Measurements from ENCODE around the gene ZDHHC22.

Gene ZDHHC22

DNA sequence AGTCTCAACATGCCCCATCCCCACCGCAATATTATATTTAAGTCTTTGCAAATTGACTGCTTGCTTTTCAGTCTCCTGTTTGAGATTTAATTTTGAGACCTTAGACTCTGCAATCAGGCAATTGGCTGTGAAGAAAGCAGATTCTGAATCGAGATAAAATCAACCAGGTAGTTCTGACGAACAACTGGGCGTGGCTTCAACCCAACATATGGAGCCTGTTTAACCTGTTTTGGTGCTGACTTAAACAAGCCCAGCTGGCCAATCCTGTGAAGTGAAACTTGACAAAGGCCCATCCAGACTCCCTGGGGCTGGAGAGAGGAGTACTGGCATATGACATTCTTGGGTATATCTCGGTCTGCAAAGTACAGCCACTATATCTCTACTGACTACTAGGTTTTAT, 53.4 kb downstream of the ZDHHC22 start:
- Histone ChIP-seq H3K36me3 (ENCODE audit: control insufficient read depth in 2 of 2, insufficient read depth in 1 of 2, low read length in 2 of 2) (no peaks in the 10 kb centered on the region), H3K4me3 (ENCODE audit: low read depth, low read length) (no peak overlapping the region), H3K27ac (ENCODE audit: extremely low read depth, low read depth, low read length) (no peak overlapping the region), H3K9me3 (ENCODE audit: control insufficient read depth, insufficient read depth, low read depth, low read length) (no peaks in the 10 kb centered on the region), H3K4me1 (ENCODE audit: control insufficient read depth, insufficient read depth, low read length) (no peaks in the 10 kb centered on the region; the same call in 1 of the 2 replicates)
- ChIA-PET POLR2A (no interaction called here), CTCF (interaction anchor here (1.0 to 3.8 kb wide), 3 partner anchors 9 to 212 kb away, joined by 3 to 24 read pairs (median 4); no protein-coding TSS in a partner anchor)
- TF ChIP-seq ZNF785 (tag by site-specific recombination; IDR thresholded peaks at IDR 0.05) (no peak), BCL11A (tag by site-specific recombination; IDR thresholded peaks at IDR 0.05; ENCODE audit: low read depth) (no peak), TRIM28 (IDR thresholded peaks at IDR 0.05; ENCODE audit: borderline replicate concordance, low read length) (no peak), ZNF558 (tag by site-specific recombination; IDR thresholded peaks at IDR 0.05) (no peak), TCF7L2 (IDR thresholded peaks at IDR 0.05; ENCODE audit: borderline replicate concordance, low read depth, low read length) (no peak), SP3 (tag by site-specific recombination; IDR thresholded peaks at IDR 0.05) (no peak), ZBTB21 (tag by site-specific recombination; IDR thresholded peaks at IDR 0.05) (no peak), ZXDB (tag by site-specific recombination; IDR thresholded peaks at IDR 0.05) (no peak), ZNF350 (tag by site-specific recombination; IDR thresholded peaks at IDR 0.05) (no peak), ZFP3 (tag by site-specific recombination; IDR thresholded peaks at IDR 0.05; ENCODE audit: low read depth) (no peak), ZNF792 (tag by site-specific recombination; IDR thresholded peaks at IDR 0.05) (no peak), ZNF624 (tag by site-specific recombination; IDR thresholded peaks at IDR 0.05) (no peak)
- TF ChIP-seq, protein P1, sequence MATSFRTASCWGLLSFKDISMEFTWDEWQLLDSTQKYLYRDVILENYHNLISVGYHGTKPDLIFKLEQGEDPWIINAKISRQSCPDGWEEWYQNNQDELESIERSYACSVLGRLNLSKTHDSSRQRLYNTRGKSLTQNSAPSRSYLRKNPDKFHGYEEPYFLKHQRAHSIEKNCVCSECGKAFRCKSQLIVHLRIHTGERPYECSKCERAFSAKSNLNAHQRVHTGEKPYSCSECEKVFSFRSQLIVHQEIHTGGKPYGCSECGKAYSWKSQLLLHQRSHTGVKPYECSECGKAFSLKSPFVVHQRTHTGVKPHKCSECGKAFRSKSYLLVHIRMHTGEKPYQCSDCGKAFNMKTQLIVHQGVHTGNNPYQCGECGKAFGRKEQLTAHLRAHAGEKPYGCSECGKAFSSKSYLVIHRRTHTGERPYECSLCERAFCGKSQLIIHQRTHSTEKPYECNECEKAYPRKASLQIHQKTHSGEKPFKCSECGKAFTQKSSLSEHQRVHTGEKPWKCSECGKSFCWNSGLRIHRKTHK (tag by site-specific recombination; IDR thresholded peaks at IDR 0.05) = no peak
- TF ChIP-seq, protein P2, sequence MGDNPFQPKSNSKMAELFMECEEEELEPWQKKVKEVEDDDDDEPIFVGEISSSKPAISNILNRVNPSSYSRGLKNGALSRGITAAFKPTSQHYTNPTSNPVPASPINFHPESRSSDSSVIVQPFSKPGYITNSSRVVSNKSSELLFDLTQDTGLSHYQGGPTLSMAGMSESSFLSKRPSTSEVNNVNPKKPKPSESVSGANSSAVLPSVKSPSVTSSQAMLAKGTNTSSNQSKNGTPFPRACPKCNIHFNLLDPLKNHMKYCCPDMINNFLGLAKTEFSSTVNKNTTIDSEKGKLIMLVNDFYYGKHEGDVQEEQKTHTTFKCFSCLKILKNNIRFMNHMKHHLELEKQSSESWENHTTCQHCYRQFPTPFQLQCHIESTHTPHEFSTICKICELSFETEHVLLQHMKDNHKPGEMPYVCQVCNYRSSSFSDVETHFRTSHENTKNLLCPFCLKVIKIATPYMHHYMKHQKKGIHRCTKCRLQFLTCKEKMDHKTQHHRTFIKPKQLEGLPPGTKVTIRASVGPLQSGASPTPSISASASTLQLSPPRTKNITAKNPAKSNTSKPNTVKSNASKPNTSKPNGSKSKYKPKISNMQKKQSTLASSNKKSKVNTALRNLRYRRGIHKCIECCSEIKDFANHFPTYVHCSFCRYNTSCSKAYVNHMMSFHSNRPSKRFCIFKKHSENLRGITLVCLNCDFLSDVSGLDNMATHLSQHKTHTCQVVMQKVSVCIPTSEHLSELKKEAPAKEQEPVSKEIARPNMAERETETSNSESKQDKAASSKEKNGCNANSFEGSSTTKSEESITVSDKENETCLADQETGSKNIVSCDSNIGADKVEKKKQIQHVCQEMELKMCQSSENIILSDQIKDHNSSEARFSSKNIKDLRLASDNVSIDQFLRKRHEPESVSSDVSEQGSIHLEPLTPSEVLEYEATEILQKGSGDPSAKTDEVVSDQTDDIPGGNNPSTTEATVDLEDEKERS (tag by site-specific recombination; IDR thresholded peaks at IDR 0.05) = no peak
- TF ChIP-seq, protein P3, sequence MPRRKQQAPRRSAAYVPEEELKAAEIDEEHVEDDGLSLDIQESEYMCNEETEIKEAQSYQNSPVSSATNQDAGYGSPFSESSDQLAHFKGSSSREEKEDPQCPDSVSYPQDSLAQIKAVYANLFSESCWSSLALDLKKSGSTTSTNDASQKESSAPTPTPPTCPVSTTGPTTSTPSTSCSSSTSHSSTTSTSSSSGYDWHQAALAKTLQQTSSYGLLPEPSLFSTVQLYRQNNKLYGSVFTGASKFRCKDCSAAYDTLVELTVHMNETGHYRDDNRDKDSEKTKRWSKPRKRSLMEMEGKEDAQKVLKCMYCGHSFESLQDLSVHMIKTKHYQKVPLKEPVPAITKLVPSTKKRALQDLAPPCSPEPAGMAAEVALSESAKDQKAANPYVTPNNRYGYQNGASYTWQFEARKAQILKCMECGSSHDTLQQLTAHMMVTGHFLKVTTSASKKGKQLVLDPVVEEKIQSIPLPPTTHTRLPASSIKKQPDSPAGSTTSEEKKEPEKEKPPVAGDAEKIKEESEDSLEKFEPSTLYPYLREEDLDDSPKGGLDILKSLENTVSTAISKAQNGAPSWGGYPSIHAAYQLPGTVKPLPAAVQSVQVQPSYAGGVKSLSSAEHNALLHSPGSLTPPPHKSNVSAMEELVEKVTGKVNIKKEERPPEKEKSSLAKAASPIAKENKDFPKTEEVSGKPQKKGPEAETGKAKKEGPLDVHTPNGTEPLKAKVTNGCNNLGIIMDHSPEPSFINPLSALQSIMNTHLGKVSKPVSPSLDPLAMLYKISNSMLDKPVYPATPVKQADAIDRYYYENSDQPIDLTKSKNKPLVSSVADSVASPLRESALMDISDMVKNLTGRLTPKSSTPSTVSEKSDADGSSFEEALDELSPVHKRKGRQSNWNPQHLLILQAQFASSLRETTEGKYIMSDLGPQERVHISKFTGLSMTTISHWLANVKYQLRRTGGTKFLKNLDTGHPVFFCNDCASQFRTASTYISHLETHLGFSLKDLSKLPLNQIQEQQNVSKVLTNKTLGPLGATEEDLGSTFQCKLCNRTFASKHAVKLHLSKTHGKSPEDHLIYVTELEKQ (tag by site-specific recombination; IDR thresholded peaks at IDR 0.05; ENCODE audit: borderline replicate concordance) = no peak
- TF ChIP-seq, protein P4, sequence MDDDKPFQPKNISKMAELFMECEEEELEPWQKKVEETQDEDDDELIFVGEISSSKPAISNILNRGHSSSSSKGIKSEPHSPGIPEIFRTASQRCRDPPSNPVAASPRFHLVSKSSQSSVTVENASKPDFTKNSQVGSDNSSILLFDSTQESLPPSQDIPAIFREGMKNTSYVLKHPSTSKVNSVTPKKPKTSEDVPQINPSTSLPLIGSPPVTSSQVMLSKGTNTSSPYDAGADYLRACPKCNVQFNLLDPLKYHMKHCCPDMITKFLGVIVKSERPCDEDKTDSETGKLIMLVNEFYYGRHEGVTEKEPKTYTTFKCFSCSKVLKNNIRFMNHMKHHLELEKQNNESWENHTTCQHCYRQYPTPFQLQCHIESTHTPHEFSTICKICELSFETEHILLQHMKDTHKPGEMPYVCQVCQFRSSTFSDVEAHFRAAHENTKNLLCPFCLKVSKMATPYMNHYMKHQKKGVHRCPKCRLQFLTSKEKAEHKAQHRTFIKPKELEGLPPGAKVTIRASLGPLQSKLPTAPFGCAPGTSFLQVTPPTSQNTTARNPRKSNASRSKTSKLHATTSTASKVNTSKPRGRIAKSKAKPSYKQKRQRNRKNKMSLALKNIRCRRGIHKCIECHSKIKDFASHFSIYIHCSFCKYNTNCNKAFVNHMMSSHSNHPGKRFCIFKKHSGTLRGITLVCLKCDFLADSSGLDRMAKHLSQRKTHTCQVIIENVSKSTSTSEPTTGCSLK (tag by site-specific recombination; IDR thresholded peaks at IDR 0.05) = no peak
- TF ChIP-seq, protein P5, sequence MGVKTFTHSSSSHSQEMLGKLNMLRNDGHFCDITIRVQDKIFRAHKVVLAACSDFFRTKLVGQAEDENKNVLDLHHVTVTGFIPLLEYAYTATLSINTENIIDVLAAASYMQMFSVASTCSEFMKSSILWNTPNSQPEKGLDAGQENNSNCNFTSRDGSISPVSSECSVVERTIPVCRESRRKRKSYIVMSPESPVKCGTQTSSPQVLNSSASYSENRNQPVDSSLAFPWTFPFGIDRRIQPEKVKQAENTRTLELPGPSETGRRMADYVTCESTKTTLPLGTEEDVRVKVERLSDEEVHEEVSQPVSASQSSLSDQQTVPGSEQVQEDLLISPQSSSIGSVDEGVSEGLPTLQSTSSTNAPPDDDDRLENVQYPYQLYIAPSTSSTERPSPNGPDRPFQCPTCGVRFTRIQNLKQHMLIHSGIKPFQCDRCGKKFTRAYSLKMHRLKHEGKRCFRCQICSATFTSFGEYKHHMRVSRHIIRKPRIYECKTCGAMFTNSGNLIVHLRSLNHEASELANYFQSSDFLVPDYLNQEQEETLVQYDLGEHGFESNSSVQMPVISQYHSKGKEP (tag by site-specific recombination; IDR thresholded peaks at IDR 0.05) = no peak
- TF ChIP-seq, protein P6, sequence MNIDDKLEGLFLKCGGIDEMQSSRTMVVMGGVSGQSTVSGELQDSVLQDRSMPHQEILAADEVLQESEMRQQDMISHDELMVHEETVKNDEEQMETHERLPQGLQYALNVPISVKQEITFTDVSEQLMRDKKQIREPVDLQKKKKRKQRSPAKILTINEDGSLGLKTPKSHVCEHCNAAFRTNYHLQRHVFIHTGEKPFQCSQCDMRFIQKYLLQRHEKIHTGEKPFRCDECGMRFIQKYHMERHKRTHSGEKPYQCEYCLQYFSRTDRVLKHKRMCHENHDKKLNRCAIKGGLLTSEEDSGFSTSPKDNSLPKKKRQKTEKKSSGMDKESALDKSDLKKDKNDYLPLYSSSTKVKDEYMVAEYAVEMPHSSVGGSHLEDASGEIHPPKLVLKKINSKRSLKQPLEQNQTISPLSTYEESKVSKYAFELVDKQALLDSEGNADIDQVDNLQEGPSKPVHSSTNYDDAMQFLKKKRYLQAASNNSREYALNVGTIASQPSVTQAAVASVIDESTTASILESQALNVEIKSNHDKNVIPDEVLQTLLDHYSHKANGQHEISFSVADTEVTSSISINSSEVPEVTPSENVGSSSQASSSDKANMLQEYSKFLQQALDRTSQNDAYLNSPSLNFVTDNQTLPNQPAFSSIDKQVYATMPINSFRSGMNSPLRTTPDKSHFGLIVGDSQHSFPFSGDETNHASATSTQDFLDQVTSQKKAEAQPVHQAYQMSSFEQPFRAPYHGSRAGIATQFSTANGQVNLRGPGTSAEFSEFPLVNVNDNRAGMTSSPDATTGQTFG (tag by site-specific recombination; IDR thresholded peaks at IDR 0.05; ENCODE audit: borderline replicate concordance) = no peak
